NB4 (cell line): Measurements from ENCODE around the gene PLAC1.

Experiments
- DNase-seq: peaks from one replicate; pipeline ENCODE4 v3.0.0; 2010; ENCODE audit warnings: low read depth
- H3K4me3 ChIP-seq: one replicate; pipeline ENCODE4 v1.5.1; 2011; ENCODE audit warnings: mild to moderate bottlenecking, low read depth, low read length, moderate library complexity
- CTCF ChIP-seq: IDR thresholded peaks from one replicate; pipeline ENCODE4 v1.5.1; 2012; ENCODE audit warnings: low read depth, low read length
- MAX ChIP-seq: IDR thresholded peaks from 2 replicates; pipeline ENCODE4 v1.6.1; 2011; ENCODE audit warnings: low read depth, low read length
- MYC ChIP-seq: IDR thresholded peaks from 2 replicates; pipeline ENCODE4 v1.6.1; 2011; ENCODE audit warnings: low read depth, low read length
- POLR2A ChIP-seq: IDR thresholded peaks from 2 replicates; pipeline ENCODE4 v1.6.1; 2011; ENCODE audit warnings: mild to moderate bottlenecking; ENCODE audit not compliant: insufficient read length; ENCODE audit errors: extremely low read depth

PLAC1 gene

GRCh38 chrX:134692990-134693389, 34.7 kb upstream of the PLAC1 start:
- TF ChIP-seq POLR2A (no peak), CTCF (no peak), MAX (no peak), MYC (no peak)
- H3K4me3 ChIP-seq, result no peak overlapping the region

GRCh38 chrX:134692233-134692632, 34.0 kb upstream of the PLAC1 start:
- H3K4me3 ChIP-seq, result no peak overlapping the region
- no peak for DNase-seq
- no peak for TF ChIP-seq MYC
- TF ChIP-seq CTCF, result no peak
- TF ChIP-seq MAX, result no peak
- TF ChIP-seq POLR2A, result no peak

More at GRCh38 chrX:134692990-134693389, 34.7 kb upstream of the PLAC1 start:
- DNase-seq, result no peak

- no peak overlapping the region for H3K4me3 ChIP-seq
- no peak for DNase-seq
- no peak for TF ChIP-seq CTCF
- TF ChIP-seq MAX, result no peak
- TF ChIP-seq MYC, result no peak
- no peak for TF ChIP-seq POLR2A
Measured at GRCh38 chrX:134691453-134691852, 33.2 kb upstream of the PLAC1 start.

- no peak overlapping the region for H3K4me3 ChIP-seq
- TF ChIP-seq POLR2A (no peak), CTCF (no peak), MAX (no peak), MYC (no peak)
- DNase-seq, result no peak
Measured at GRCh38 chrX:134688839-134689238, 30.6 kb upstream of the PLAC1 start.

- TF ChIP-seq CTCF, result no peak
- TF ChIP-seq POLR2A, result no peak
- no peak for TF ChIP-seq MYC
- TF ChIP-seq MAX, result no peak
- no peak overlapping the region for H3K4me3 ChIP-seq
- no peak for DNase-seq
Measured at GRCh38 chrX:134688031-134688823, 30.0 kb upstream of the PLAC1 start.
